ENCODE measurements around the gene LPO.

DNA sequence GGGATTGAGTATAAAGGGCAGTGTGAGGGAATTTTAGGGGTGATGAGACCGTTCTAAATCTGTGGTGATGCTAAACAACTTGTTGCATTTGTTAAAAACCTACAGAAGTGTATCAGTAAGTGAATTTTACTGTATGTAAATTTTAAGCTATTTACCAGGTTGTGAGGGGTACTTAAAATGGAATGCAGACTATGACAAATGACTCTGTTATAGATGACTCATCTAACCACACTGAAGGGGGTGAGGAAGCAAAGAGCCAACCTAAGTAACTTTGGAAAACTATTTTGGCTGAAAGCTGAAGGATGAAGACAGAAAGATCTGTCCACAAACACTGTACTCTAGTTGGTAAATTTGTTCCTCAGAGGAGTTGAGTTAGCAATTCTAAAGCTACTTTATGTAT, 14.1 kb upstream of the LPO start:
- TF ChIP-seq SIN3A (IDR thresholded peaks at IDR 0.05; ENCODE audit: borderline replicate concordance, insufficient read depth, low read depth, low read length), result no peak
- TF ChIP-seq, protein P1, sequence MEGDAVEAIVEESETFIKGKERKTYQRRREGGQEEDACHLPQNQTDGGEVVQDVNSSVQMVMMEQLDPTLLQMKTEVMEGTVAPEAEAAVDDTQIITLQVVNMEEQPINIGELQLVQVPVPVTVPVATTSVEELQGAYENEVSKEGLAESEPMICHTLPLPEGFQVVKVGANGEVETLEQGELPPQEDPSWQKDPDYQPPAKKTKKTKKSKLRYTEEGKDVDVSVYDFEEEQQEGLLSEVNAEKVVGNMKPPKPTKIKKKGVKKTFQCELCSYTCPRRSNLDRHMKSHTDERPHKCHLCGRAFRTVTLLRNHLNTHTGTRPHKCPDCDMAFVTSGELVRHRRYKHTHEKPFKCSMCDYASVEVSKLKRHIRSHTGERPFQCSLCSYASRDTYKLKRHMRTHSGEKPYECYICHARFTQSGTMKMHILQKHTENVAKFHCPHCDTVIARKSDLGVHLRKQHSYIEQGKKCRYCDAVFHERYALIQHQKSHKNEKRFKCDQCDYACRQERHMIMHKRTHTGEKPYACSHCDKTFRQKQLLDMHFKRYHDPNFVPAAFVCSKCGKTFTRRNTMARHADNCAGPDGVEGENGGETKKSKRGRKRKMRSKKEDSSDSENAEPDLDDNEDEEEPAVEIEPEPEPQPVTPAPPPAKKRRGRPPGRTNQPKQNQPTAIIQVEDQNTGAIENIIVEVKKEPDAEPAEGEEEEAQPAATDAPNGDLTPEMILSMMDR (IDR thresholded peaks at IDR 0.05), result no peak
- no peak for TF ChIP-seq POLR2AphosphoS5 (IDR thresholded peaks at IDR 0.05; ENCODE audit: low read depth, low read length)
- TF ChIP-seq, protein P2, sequence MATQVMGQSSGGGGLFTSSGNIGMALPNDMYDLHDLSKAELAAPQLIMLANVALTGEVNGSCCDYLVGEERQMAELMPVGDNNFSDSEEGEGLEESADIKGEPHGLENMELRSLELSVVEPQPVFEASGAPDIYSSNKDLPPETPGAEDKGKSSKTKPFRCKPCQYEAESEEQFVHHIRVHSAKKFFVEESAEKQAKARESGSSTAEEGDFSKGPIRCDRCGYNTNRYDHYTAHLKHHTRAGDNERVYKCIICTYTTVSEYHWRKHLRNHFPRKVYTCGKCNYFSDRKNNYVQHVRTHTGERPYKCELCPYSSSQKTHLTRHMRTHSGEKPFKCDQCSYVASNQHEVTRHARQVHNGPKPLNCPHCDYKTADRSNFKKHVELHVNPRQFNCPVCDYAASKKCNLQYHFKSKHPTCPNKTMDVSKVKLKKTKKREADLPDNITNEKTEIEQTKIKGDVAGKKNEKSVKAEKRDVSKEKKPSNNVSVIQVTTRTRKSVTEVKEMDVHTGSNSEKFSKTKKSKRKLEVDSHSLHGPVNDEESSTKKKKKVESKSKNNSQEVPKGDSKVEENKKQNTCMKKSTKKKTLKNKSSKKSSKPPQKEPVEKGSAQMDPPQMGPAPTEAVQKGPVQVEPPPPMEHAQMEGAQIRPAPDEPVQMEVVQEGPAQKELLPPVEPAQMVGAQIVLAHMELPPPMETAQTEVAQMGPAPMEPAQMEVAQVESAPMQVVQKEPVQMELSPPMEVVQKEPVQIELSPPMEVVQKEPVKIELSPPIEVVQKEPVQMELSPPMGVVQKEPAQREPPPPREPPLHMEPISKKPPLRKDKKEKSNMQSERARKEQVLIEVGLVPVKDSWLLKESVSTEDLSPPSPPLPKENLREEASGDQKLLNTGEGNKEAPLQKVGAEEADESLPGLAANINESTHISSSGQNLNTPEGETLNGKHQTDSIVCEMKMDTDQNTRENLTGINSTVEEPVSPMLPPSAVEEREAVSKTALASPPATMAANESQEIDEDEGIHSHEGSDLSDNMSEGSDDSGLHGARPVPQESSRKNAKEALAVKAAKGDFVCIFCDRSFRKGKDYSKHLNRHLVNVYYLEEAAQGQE (IDR thresholded peaks at IDR 0.05; ENCODE audit: insufficient read depth in 1 of 2, low read depth in 2 of 2, low read length in 1 of 2), result no peak

Measured in Panc1 (cell line).